Psoas muscle (tissue), 8 donors: ENCODE results near the gene PIGQ. TPM values are rescaled to one million over a fixed set of nuclear protein-coding genes. Genes with fewer than 3 reads are reported as not detected.

Source experiments
- ATAC-seq, 4 donors: fragments of 200-7000 bp; cut with Tn5 transposase; one replicate each; pipeline ENCODE4 v1.9.1; 2020; ENCODE audit warnings: moderate library complexity in 3 of 4, mild to moderate bottlenecking in 2 of 4
- DNase-seq, 2 donors: peaks; one replicate each; pipeline ENCODE4 v3.0.0-alpha.2; 2020
- H3K27ac ChIP-seq: fragments of 200-600 bp; one replicate; pipeline ENCODE4 v1.8.0; 2022
- H3K27me3 ChIP-seq, 3 donors: fragments of 200-600 bp in 1 of 3; one replicate each; pipeline versions ENCODE4 v1.6.1 to v1.8.0; 2013 to 2022; ENCODE audit warnings: low read length in 2 of 3, mild to moderate bottlenecking in 2 of 3, moderate library complexity in 1 of 3; ENCODE audit not compliant: insufficient read depth in 3 of 3
- H3K36me3 ChIP-seq, 2 donors: fragments of 200-600 bp in 1 of 2; one replicate each; pipeline versions ENCODE4 v1.6.1 to v1.8.0; 2013 to 2022; ENCODE audit warnings: low read depth in 1 of 2, mild to moderate bottlenecking in 1 of 2, moderate library complexity in 1 of 2; ENCODE audit not compliant: insufficient read depth in 1 of 2
- H3K4me1 ChIP-seq: fragments of 200-600 bp; one replicate; pipeline ENCODE4 v1.8.0; 2022
- H3K4me3 ChIP-seq: fragments of 200-600 bp; one replicate; pipeline ENCODE4 v1.8.0; 2022; ENCODE audit warnings: mild to moderate bottlenecking
- H3K9me3 ChIP-seq: fragments of 200-600 bp; one replicate; pipeline ENCODE4 v1.8.0; 2022
- CTCF ChIP-seq: fragments of 200-600 bp; IDR thresholded peaks from one replicate; pipeline ENCODE4 v1.8.0; 2022; ENCODE audit warnings: antibody characterized with exemption
- WGBS, 3 donors: extraction: QIAGEN DNeasy Blood & Tissue Kit; methylation state at CpG; one replicate each; pipeline versions ENCODE4 v1.1.6 to v1.1.7; 2013; 5-methylcytosine and 5-hydroxymethylcytosine counted together
- intact Hi-C, 2 donors: fragments of 100-400 bp; cut with DNase I; formaldehyde crosslinking; loops; one replicate each; pipeline versions ENCODE4 v1.11.0 to v1.14.2; 2022
- polyA plus RNA-seq, 3 donors: library from polyadenylated mRNA; stranded (reverse); fragments of 200-250 nt; gene quantifications; one replicate each; pipeline ENCODE4 v1.2.3, GENCODE V29; 2013
- total RNA-seq, 4 donors: library from RNA; stranded (reverse); fragmentation: NEBNext Ultra II Directional in 2 of 4; extraction: Animal tissue kit (Norgen Biotek cat#: 25700) in 2 of 4; gene quantifications; one replicate each; pipeline versions ENCODE4 v1.2.1 to v1.2.4, GENCODE V29; 2021 to 2023
- donor health status: healthy with polysubstance abuse.
- donor health status: DM: no; HTN: no; CAD: no; lungs with moderate emphysema.
- donor health status: Bipolar disorder and iron deficiency.
- donor health status: healthy.
- donor health status: DM: yes; HTN: yes; CAD: no.
- donor health status: DM: no; HTN: no; CAD: no.
- donor health status: DM: no; HTN: no; CAD: no.
- donor health status: DM: yes; HTN: yes; CAD: no.

Gene PIGQ
- total and polyA plus RNA-seq, 7 donors, result 18.3 to 39.9 (median 26.3) TPM

GRCh38 chr16:558298-559020, 11.3 kb upstream of the PIGQ start:
- TF ChIP-seq CTCF, result no peak
- Histone ChIP-seq H3K27me3 (peaks cover 0 to 40% (median 15%) of the 10 kb centered on the region in 3 donors), H3K27ac (no peak overlapping the region), H3K4me1 (no peaks in the 10 kb centered on the region), H3K9me3 (no peaks in the 10 kb centered on the region), H3K4me3 (no peak overlapping the region), H3K36me3 (peaks cover 0 to 6% of the 10 kb centered on the region in 2 donors)
- DNase-seq (no peak), ATAC-seq (no peak)
- intact Hi-C loops, result no loop called here
- WGBS, 3 donors, result 36 to 43% (median 42%) methylated on average over 22 of the region's 22 CpGs

- 64 to 71% (median 65%) methylated on average over 15 of the region's 15 CpGs for WGBS, 3 donors
- no peak overlapping the region for H3K27ac ChIP-seq
- TF ChIP-seq CTCF, result no peak
- peaks cover 0 to 1% of the 10 kb centered on the region in 2 donors for H3K36me3 ChIP-seq
- intact Hi-C loops, result no loop called here
- DNase-seq, result no peak
- no peaks in the 10 kb centered on the region for H3K9me3 ChIP-seq
- no peaks in the 10 kb centered on the region for H3K4me1 ChIP-seq
- ATAC-seq, result no peak
- peaks cover 0 to 40% (median 15%) of the 10 kb centered on the region in 3 donors for H3K27me3 ChIP-seq
- no peak overlapping the region for H3K4me3 ChIP-seq
Observed at GRCh38 chr16:559021-559380, 10.8 kb upstream of the PIGQ start.

- Histone ChIP-seq H3K36me3 (no peaks in the 10 kb centered on the region), H3K27me3 (peaks cover 0 to 40% (median 15%) of the 10 kb centered on the region in 3 donors), H3K27ac (no peak overlapping the region), H3K4me1 (no peaks in the 10 kb centered on the region), H3K9me3 (no peaks in the 10 kb centered on the region), H3K4me3 (no peak overlapping the region)
- ATAC-seq (no peak), DNase-seq (no peak)
- no peak for TF ChIP-seq CTCF
- 9 to 13% (median 12%) methylated on average over 38 to 62 of the region's 62 CpGs for WGBS, 3 donors
- intact Hi-C loops, result no loop called here
Observed at GRCh38 chr16:559411-560203, 10.2 kb upstream of the PIGQ start.

- DNase-seq, result no peak
- WGBS, 3 donors, result 0 to 5% (median 1%) methylated on average over 4 to 83 of the region's 84 CpGs
- no peak within 1 kb of the TSS for H3K4me3 ChIP-seq
- H3K27ac ChIP-seq, result no peak within 1 kb of the TSS
- peaks cover 0 to 40% (median 15%) of the 10 kb centered on the region in 3 donors for H3K27me3 ChIP-seq
- intact Hi-C loops, result no loop called here
- H3K36me3 ChIP-seq, result no peaks in the 10 kb centered on the region
- no peaks in the 10 kb centered on the region for H3K9me3 ChIP-seq
- no peaks in the 10 kb centered on the region for H3K4me1 ChIP-seq
- ATAC-seq, result no peak
- TF ChIP-seq CTCF, result no peak
Observed at GRCh38 chr16:560204-560700, 9.5 kb upstream of the PIGQ start, which contains the start of gene PRR35. PRR35 (plus strand) TSS chr16:560394; CDS start chr16:563295, 2,901 bp downstream.
